GM23248 (cell line): ENCODE data around the gene GRIA1. TPM values are rescaled to one million over a fixed set of nuclear protein-coding genes. Genes with fewer than 3 reads are reported as not detected.

Experiments
- DNase-seq: peaks from one replicate; pipeline ENCODE4 v3.0.0-alpha.2; 2015
- H2AFZ ChIP-seq: fragments of 200-600 bp; sonication (generic); 2 replicates; pipeline ENCODE4 v1.6.1; 2016; ENCODE audit warnings: antibody characterized with exemption
- H3F3A ChIP-seq: fragments of 200-600 bp; sonication (generic); 2 replicates; pipeline ENCODE4 v1.6.1; 2016; ENCODE audit warnings: mild to moderate bottlenecking, antibody characterized with exemption, mixed run types; ENCODE audit not compliant: insufficient read depth
- H3K27ac ChIP-seq: fragments of 200-600 bp; sonication (generic); 2 replicates; pipeline ENCODE4 v1.5.1; 2016; ENCODE audit warnings: mild to moderate bottlenecking
- H3K27me3 ChIP-seq: fragments of 200-600 bp; sonication (generic); replicated peaks from 2 replicates; pipeline ENCODE4 v1.6.1; 2016; ENCODE audit warnings: mild to moderate bottlenecking; ENCODE audit not compliant: insufficient read depth
- H3K36me3 ChIP-seq: fragments of 200-600 bp; sonication (generic); 2 replicates; pipeline ENCODE4 v1.6.1; 2016; ENCODE audit warnings: low read depth, mild to moderate bottlenecking
- H3K4me1 ChIP-seq: fragments of 200-600 bp; sonication (generic); 2 replicates; pipeline ENCODE4 v1.6.1; 2016; ENCODE audit warnings: mild to moderate bottlenecking; ENCODE audit not compliant: insufficient read depth
- H3K4me2 ChIP-seq: fragments of 200-600 bp; sonication (generic); one replicate; pipeline ENCODE4 v1.6.1; 2016; ENCODE audit warnings: mild to moderate bottlenecking; ENCODE audit not compliant: unreplicated experiment
- H3K4me3 ChIP-seq: fragments of 200-600 bp; sonication (generic); 2 replicates; pipeline ENCODE4 v1.5.1; 2016; ENCODE audit warnings: mild to moderate bottlenecking
- H3K79me2 ChIP-seq: fragments of 200-600 bp; sonication (generic); 2 replicates; pipeline ENCODE4 v1.6.1; 2016; ENCODE audit warnings: mild to moderate bottlenecking; ENCODE audit not compliant: insufficient read depth
- H3K9ac ChIP-seq: fragments of 200-600 bp; sonication (generic); 2 replicates; pipeline ENCODE4 v1.6.1; 2016; ENCODE audit warnings: mild to moderate bottlenecking
- H3K9me2 ChIP-seq: fragments of 200-600 bp; sonication (generic); 2 replicates; pipeline ENCODE4 v1.6.1; 2016; ENCODE audit warnings: mixed run types, mild to moderate bottlenecking, moderate library complexity; ENCODE audit not compliant: insufficient read depth
- H3K9me3 ChIP-seq: fragments of 200-600 bp; sonication (generic); one replicate; pipeline ENCODE4 v1.6.1; 2017; ENCODE audit warnings: low read depth
- H4K20me1 ChIP-seq: fragments of 200-600 bp; sonication (generic); 2 replicates; pipeline ENCODE4 v1.6.0; 2016; ENCODE audit not compliant: insufficient read depth
- EZH2 ChIP-seq: fragments of 200-600 bp; sonication (generic); IDR thresholded peaks from 2 replicates; pipeline ENCODE4 v1.6.1; 2018; ENCODE audit warnings: antibody characterized with exemption, mild to moderate bottlenecking; ENCODE audit not compliant: insufficient read depth, poor library complexity, severe bottlenecking
- EZH2phosphoT487 ChIP-seq: fragments of 200-600 bp; sonication (generic); IDR thresholded peaks from 2 replicates; pipeline ENCODE4 v1.6.1; 2018; ENCODE audit warnings: antibody characterized with exemption, moderate library complexity, mild to moderate bottlenecking, low read depth; ENCODE audit not compliant: insufficient read depth
- WGBS, 2 experiments: methylation state at CpG; one replicate each; pipeline ENCODE4 v1.1.6; 2015 to 2017; ENCODE audit warnings: low lambda C conversion rate in 2 of 2, low coverage in 1 of 2; ENCODE audit errors: missing lambda C conversion rate in 2 of 2; 5-methylcytosine and 5-hydroxymethylcytosine counted together
- in situ Hi-C: fragments of 300-500 bp; cut with MboI; formaldehyde crosslinking; loops from 2 replicates; pipeline ENCODE4 v1.15.0; 2020
- polyA plus RNA-seq: library from polyadenylated mRNA; unstranded; fragments of >200 nt; fragmentation: Nextera tagmentation; extraction: Ambion mirVana; gene quantifications from 2 replicates; pipeline ENCODE4 v1.2.1, GENCODE V29; 2016
- total RNA-seq: library from RNA; depleted of rRNA; stranded (reverse); fragments of >200 nt; shearing (Covaris generic); gene quantifications from 2 replicates; pipeline ENCODE4 v1.2.3, GENCODE V29; 2014

The GRIA1 gene
- total and polyA plus RNA-seq, 2 experiments from 2014 or later, result 0.04 to 0.11 TPM

GRCh38 chr5:153500178-153500577 lies 9.7 kb downstream of the GRIA1 start:
- Histone ChIP-seq H3K9ac (no peak overlapping the region), H3K36me3 (no peaks in the 10 kb centered on the region), H2AFZ (no peak overlapping the region), H3K9me3 (no peaks in the 10 kb centered on the region), H4K20me1 (no peaks in the 10 kb centered on the region), H3K9me2 (no peaks in the 10 kb centered on the region), H3F3A (no peaks in the 10 kb centered on the region), H3K4me2 (no peak overlapping the region), H3K4me3 (no peak overlapping the region), H3K4me1 (no peaks in the 10 kb centered on the region), H3K27ac (no peak overlapping the region), H3K27me3 (no peaks in the 10 kb centered on the region), H3K79me2 (no peaks in the 10 kb centered on the region)
- TF ChIP-seq EZH2phosphoT487, result no peak
- no peak for TF ChIP-seq EZH2
- in situ Hi-C loops, result loop anchor here (10.0 kb wide), 1 partner anchor 455 kb away; no protein-coding TSS in a partner anchor
- WGBS, 2 experiments, result 68 to 71% methylated on average over 2 of the region's 2 CpGs
- no peak for DNase-seq

GRCh38 chr5:153504726-153505125 lies 14.3 kb downstream of the GRIA1 start:
- Histone ChIP-seq H3K9me3 (no peaks in the 10 kb centered on the region), H3K27ac (no peak overlapping the region), H3K4me1 (no peaks in the 10 kb centered on the region), H4K20me1 (no peaks in the 10 kb centered on the region), H3K36me3 (no peaks in the 10 kb centered on the region), H2AFZ (no peak overlapping the region), H3K4me2 (no peak overlapping the region), H3K4me3 (no peak overlapping the region), H3K9me2 (no peaks in the 10 kb centered on the region), H3K27me3 (no peaks in the 10 kb centered on the region), H3K9ac (no peak overlapping the region), H3K79me2 (no peaks in the 10 kb centered on the region), H3F3A (no peaks in the 10 kb centered on the region)
- TF ChIP-seq EZH2 (no peak), EZH2phosphoT487 (no peak)
- WGBS, 2 experiments, result 73 to 74% methylated on average over 3 of the region's 3 CpGs
- in situ Hi-C loops, result loop anchor here (10.0 kb wide), 1 partner anchor 450 kb away; no protein-coding TSS in a partner anchor
- no peak for DNase-seq

DNA sequence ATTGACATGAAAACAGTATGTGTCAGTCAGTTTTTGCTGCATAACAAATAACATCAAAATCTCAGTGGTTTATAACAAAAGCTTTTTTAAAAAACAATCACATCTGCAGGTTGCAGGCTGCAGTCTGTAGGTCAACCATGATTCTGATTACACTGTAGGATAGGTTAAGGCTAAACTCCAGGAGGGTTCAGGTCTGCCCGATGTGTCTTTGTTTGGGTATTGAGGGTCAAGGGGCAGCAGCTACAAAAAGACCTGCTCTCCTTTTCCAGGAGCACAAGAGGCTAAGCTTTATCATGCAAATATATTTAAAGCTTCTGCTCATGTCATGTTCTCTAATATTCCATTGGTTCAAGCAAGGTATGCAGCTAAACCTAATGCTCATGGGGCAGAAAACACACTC lies 18.2 kb downstream of the GRIA1 start:
- Histone ChIP-seq H3K4me3 (no peak overlapping the region), H3K27me3 (no peaks in the 10 kb centered on the region), H3K27ac (no peak overlapping the region), H3K4me2 (no peak overlapping the region), H4K20me1 (no peaks in the 10 kb centered on the region), H2AFZ (no peak overlapping the region), H3K9me2 (no peaks in the 10 kb centered on the region), H3K4me1 (no peaks in the 10 kb centered on the region), H3F3A (no peaks in the 10 kb centered on the region), H3K36me3 (no peaks in the 10 kb centered on the region), H3K9ac (no peak overlapping the region), H3K9me3 (no peaks in the 10 kb centered on the region), H3K79me2 (no peaks in the 10 kb centered on the region)
- DNase-seq, result no peak
- WGBS, 2 experiments, result 94% methylated on average over 1 of the region's 1 CpG
- in situ Hi-C loops, result loop anchor here (10.0 kb wide), 1 partner anchor 446 kb away; no protein-coding TSS in a partner anchor
- TF ChIP-seq EZH2phosphoT487 (no peak), EZH2 (no peak)

DNA sequence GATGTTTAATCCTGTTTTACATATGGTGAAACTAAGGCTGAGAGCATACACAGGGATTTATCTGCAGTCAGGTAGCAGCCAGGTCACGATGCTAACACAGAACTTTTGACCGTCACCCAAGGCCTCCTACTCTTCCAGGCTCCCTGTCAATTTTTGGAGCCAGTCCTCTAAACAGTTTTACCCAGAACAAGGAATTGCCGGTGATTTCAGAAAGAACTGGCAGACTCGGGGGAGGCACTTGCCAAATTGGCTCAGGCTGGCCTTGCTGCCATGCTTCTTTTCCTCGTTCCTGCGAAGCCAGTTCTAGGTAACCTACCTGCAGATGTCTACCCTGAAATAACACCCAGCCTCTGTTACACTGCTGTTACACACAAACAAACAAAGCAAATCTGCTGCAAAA lies 21.2 kb downstream of the GRIA1 start:
- H3K4me1 ChIP-seq, result peaks cover 7% of the 10 kb centered on the region; the same call in 1 of the 2 replicates
- no peaks in the 10 kb centered on the region for H3K9me3 ChIP-seq
- H3K9ac ChIP-seq, result no peak overlapping the region
- H3F3A ChIP-seq, result peaks cover 10% of the 10 kb centered on the region
- DNase-seq, result no peak
- H3K79me2 ChIP-seq, result no peaks in the 10 kb centered on the region
- 53 to 54% methylated on average over 6 of the region's 6 CpGs for whole genome bisulfite sequencing, 2 experiments
- no peaks in the 10 kb centered on the region for H3K9me2 ChIP-seq
- H3K36me3 ChIP-seq, result no peaks in the 10 kb centered on the region
- H4K20me1 ChIP-seq, result no peaks in the 10 kb centered on the region
- no peak overlapping the region for H2AFZ ChIP-seq
- in situ Hi-C loops, result no loop called here
- no peak for TF ChIP-seq EZH2
- no peak overlapping the region for H3K4me2 ChIP-seq
- no peaks in the 10 kb centered on the region for H3K27me3 ChIP-seq
- no peak overlapping the region for H3K4me3 ChIP-seq
- H3K27ac ChIP-seq, result no peak overlapping the region

- peak; percentile 40 for DNase-seq
- peak overlapping the region; percentile 11 for H3K4me2 ChIP-seq
- no peak overlapping the region for H3K27ac ChIP-seq
- no peaks in the 10 kb centered on the region for H3K36me3 ChIP-seq
- H2AFZ ChIP-seq, result no peak overlapping the region
- H4K20me1 ChIP-seq, result no peaks in the 10 kb centered on the region
- no peaks in the 10 kb centered on the region for H3K9me3 ChIP-seq
- no peak overlapping the region for H3K9ac ChIP-seq
- peaks cover 10% of the 10 kb centered on the region for H3F3A ChIP-seq
- H3K79me2 ChIP-seq, result no peaks in the 10 kb centered on the region
- in situ Hi-C loops, result no loop called here
- no peaks in the 10 kb centered on the region for H3K9me2 ChIP-seq
- WGBS, 2 experiments, result 11 to 15% methylated on average over 4 of the region's 4 CpGs
- no peaks in the 10 kb centered on the region for H3K27me3 ChIP-seq
- peak overlapping the region; percentile 11; the same call in 1 of the 2 replicates for H3K4me3 ChIP-seq
- TF ChIP-seq EZH2phosphoT487 (no peak), EZH2 (no peak)
- peaks cover 7% of the 10 kb centered on the region; the same call in 1 of the 2 replicates for H3K4me1 ChIP-seq
Measured at GRCh38 chr5:153513156-153513555, 22.7 kb downstream of the GRIA1 start.
